Karpas-422 (cell line): ENCODE data around the gene DRC7. TPM values are rescaled to one million over a fixed set of nuclear protein-coding genes. Genes with fewer than 3 reads are reported as not detected.

Experiments used
- small RNA-seq: library from RNA; depleted of rRNA; stranded (forward); fragments of <200 nt; gene quantifications from one replicate; pipeline ENCODE3, GENCODE V24; 2014
- total RNA-seq: library from RNA; depleted of rRNA; stranded (reverse); fragments of >200 nt; shearing (Covaris generic); gene quantifications from 2 replicates; pipeline ENCODE4 v1.2.3, GENCODE V29; 2014; ENCODE audit warnings: low replicate concordance; rRNA removed

DRC7 gene
- total RNA-seq, 1 experiment from 2014 or later: not detected

Small RNAs within 50 kb of the gene (small RNA-seq; reads per million reads assigned to genes)
- not detected for gene MIR6772

Other genes starting within 250 kb of the DRC7 start
- gene CIAPIN1, start 247.4 kb upstream of the DRC7 start, total RNA-seq: 37.7 and 70.6 TPM in 2 replicates
- 39.5 and 46.9 TPM in 2 replicates for gene COQ9, start 247.3 kb upstream of the DRC7 start, total RNA-seq
- gene POLR2C, start 232.1 kb upstream of the DRC7 start, total RNA-seq: 75.5 and 87.6 TPM in 2 replicates
- gene DOK4, start 208.3 kb upstream of the DRC7 start, total RNA-seq: 3.2 and 3.4 TPM in 2 replicates
- gene CCDC102A, start 158.2 kb upstream of the DRC7 start, total RNA-seq: 5.9 and 25.7 TPM in 2 replicates
- 2.9 and 3.0 TPM in 2 replicates for gene ADGRG5, start 152.2 kb upstream of the DRC7 start, total RNA-seq
- not detected in 2 replicates for gene ADGRG1, start 66.2 kb upstream of the DRC7 start, total RNA-seq
- gene ADGRG3, start 26.5 kb upstream of the DRC7 start, total RNA-seq: not detected in 2 replicates
- gene KATNB1, start 41.0 kb downstream of the DRC7 start, total RNA-seq: 17.4 and 40.0 TPM in 2 replicates
- not detected in 2 replicates for gene KIFC3, start 107.7 kb downstream of the DRC7 start, total RNA-seq